HepG2 (cell line): ENCODE data around the gene CASP6. TPM values are rescaled to one million over a fixed set of nuclear protein-coding genes. Genes with fewer than 3 reads are reported as not detected.

Experiments used
- ATAC-seq: fragments of 200-7000 bp; cut with Tn5 transposase; 3 replicates; pipeline ENCODE4 v1.9.1; 2020; ENCODE audit warnings: mild to moderate bottlenecking, moderate library complexity
- BruUV-seq: library from RNA; stranded (reverse); fragments of 400-500 nt; replicated peaks from 2 replicates; lab custom pipeline; 2021; lab: Mats Ljungman, UMichigan
- CTCF ChIA-PET: fragments of 300-600 bp; formaldehyde crosslinking; extraction: SDS; loops from one replicate; lab custom pipeline; 2021; ENCODE audit warnings: low total read pairs, inconsistent platforms, low intra/inter-chr PET ratio; lab: Yijun Ruan, JAX
- POLR2A ChIA-PET: fragments of 350-600 bp; sonication (Branson Sonifier 250); formaldehyde crosslinking; loops from one replicate; lab custom pipeline; 2020; ENCODE audit warnings: antibody characterized with exemption, inconsistent platforms; lab: Yijun Ruan, JAX
- DNase-seq: peaks from one replicate; pipeline ENCODE4 v3.0.0-alpha.2; 2015; ENCODE audit warnings: low spot score
- FAIRE-seq: peaks from 3 replicates; lab custom pipeline; 2011; peaks lifted over from hg19 to GRCh38; lab: Jason Lieb, UNC
- H2AFZ ChIP-seq: one replicate; pipeline ENCODE4 v1.6.1; 2011; ENCODE audit warnings: low read length, inconsistent platforms
- H3K27ac ChIP-seq: fragments of 300-600 bp; 3 replicates; pipeline ENCODE4 v1.8.0; 2011; ENCODE audit warnings: mixed run types, mild to moderate bottlenecking, mixed read lengths, low read length, inconsistent platforms; ENCODE audit not compliant: insufficient read depth; ENCODE audit errors: extremely low read length
- H3K27me3 ChIP-seq, 2 experiments: fragments of 200-600 bp in 1 of 2; 2 replicates in 1 of 2; 3 replicates in 1 of 2; pipeline versions ENCODE4 v1.6.0 to v1.8.0; 2011; ENCODE audit warnings: low read length in 2 of 2, mild to moderate bottlenecking in 2 of 2, moderate library complexity in 2 of 2, inconsistent platforms in 1 of 2; ENCODE audit not compliant: insufficient read depth in 2 of 2, control insufficient read depth in 1 of 2
- H3K36me3 ChIP-seq, 2 experiments: fragments of 200-600 bp in 1 of 2; replicated peaks in 1 of 2; 2 replicates in 1 of 2; 3 replicates in 1 of 2; pipeline versions ENCODE4 v1.5.1 to v1.8.0; 2011; ENCODE audit warnings: low read length in 2 of 2, inconsistent platforms in 1 of 2; ENCODE audit not compliant: insufficient read depth in 2 of 2, control insufficient read depth in 1 of 2
- H3K4me1 ChIP-seq: 2 replicates; pipeline ENCODE4 v1.5.1; 2012; ENCODE audit warnings: low read length, inconsistent platforms; ENCODE audit not compliant: insufficient read depth
- H3K4me2 ChIP-seq: 2 replicates; pipeline ENCODE4 v1.6.0; 2011; ENCODE audit warnings: low read depth, low read length, inconsistent platforms
- H3K4me3 ChIP-seq, 3 experiments: fragments of 200-600 bp in 1 of 3; sonication (generic), shearing (Covaris generic) in 1 of 3; replicated peaks in 1 of 3; 2 replicates each; pipeline ENCODE4 v1.5.1; 2011 to 2016; ENCODE audit warnings: low read length in 3 of 3, inconsistent platforms in 2 of 3, low read depth in 2 of 3, mild to moderate bottlenecking in 2 of 3, control low read depth in 1 of 3, mixed read lengths in 1 of 3; ENCODE audit not compliant: insufficient read depth in 1 of 3
- H3K79me2 ChIP-seq: one replicate; pipeline ENCODE4 v1.6.1; 2011; ENCODE audit warnings: low read length, inconsistent platforms; ENCODE audit not compliant: insufficient read depth
- H3K9ac ChIP-seq: 2 replicates; pipeline ENCODE4 v1.6.0; 2011; ENCODE audit warnings: mild to moderate bottlenecking, low read depth, low read length, inconsistent platforms; ENCODE audit not compliant: insufficient read depth
- H3K9me3 ChIP-seq: 2 replicates; pipeline ENCODE4 v1.5.1; 2012; ENCODE audit warnings: mild to moderate bottlenecking, low read length
- H4K20me1 ChIP-seq: 2 replicates; pipeline ENCODE4 v1.6.0; 2011; ENCODE audit warnings: inconsistent platforms, mild to moderate bottlenecking, low read length, moderate library complexity; ENCODE audit not compliant: insufficient read depth
- BORCS8-MEF2B ChIP-seq: sonication (generic); formaldehyde crosslinking; IDR thresholded peaks from 2 replicates; pipeline ENCODE4 v1.8.0; 2022; ENCODE audit warnings: mild to moderate bottlenecking, missing genetic modification reagents
- CBX2 ChIP-seq, 2 experiments: fragments of 200-600 bp in 1 of 2; sonication (generic); formaldehyde crosslinking in 1 of 2; IDR thresholded peaks; 2 replicates each; pipeline versions ENCODE4 v1.7.0 to v1.8.1; 2018 to 2022; ENCODE audit warnings: low read depth in 2 of 2, low read length in 1 of 2, mild to moderate bottlenecking in 1 of 2, missing genetic modification reagents in 1 of 2
- FOXK2 ChIP-seq: fragments of 450-650 bp; IDR thresholded peaks from 2 replicates; pipeline ENCODE4 v1.6.1; 2016
- KDM3A ChIP-seq: IDR thresholded peaks from 2 replicates; pipeline ENCODE4 v1.6.1; 2018; ENCODE audit warnings: low read depth, missing compliant biosample characterization
- MTERF4 ChIP-seq: sonication (generic); formaldehyde crosslinking; IDR thresholded peaks from 2 replicates; pipeline ENCODE4 v1.8.0; 2023; ENCODE audit warnings: mild to moderate bottlenecking, missing genetic modification reagents
- MYPOP ChIP-seq: sonication (generic); formaldehyde crosslinking; IDR thresholded peaks from 2 replicates; pipeline ENCODE4 v1.8.1; 2023; ENCODE audit warnings: mild to moderate bottlenecking, moderate library complexity, missing genetic modification reagents
- PHF21A ChIP-seq: sonication (generic); formaldehyde crosslinking; IDR thresholded peaks from 2 replicates; pipeline ENCODE4 v1.5.0; 2020; ENCODE audit warnings: mild to moderate bottlenecking, missing genetic modification reagents
- ZNF24 ChIP-seq: fragments of 450-650 bp; IDR thresholded peaks from 2 replicates; pipeline ENCODE4 v1.6.1; 2017; ENCODE audit warnings: antibody characterized with exemption, mild to moderate bottlenecking
- ZNF367 ChIP-seq: sonication (generic); formaldehyde crosslinking; IDR thresholded peaks from 2 replicates; pipeline ENCODE4 v1.4.0; 2020; ENCODE audit warnings: missing genetic modification reagents, borderline replicate concordance
- ZNF432 ChIP-seq: sonication (generic); formaldehyde crosslinking; IDR thresholded peaks from 2 replicates; pipeline ENCODE4 v1.5.0; 2020; ENCODE audit warnings: missing genetic modification reagents, mild to moderate bottlenecking, borderline replicate concordance
- ZNF484 ChIP-seq: sonication (generic); formaldehyde crosslinking; IDR thresholded peaks from 2 replicates; pipeline ENCODE4 v1.5.1; 2020; ENCODE audit warnings: mild to moderate bottlenecking, low read depth, missing genetic modification reagents, borderline replicate concordance
- ZNF704 ChIP-seq: sonication (generic); formaldehyde crosslinking; IDR thresholded peaks from 2 replicates; pipeline ENCODE4 v1.8.1; 2023; ENCODE audit warnings: mild to moderate bottlenecking, inconsistent platforms, moderate library complexity, missing genetic modification reagents, borderline replicate concordance
- ZNF766 ChIP-seq: sonication (generic); formaldehyde crosslinking; IDR thresholded peaks from 2 replicates; pipeline ENCODE4 v1.5.0; 2020; ENCODE audit warnings: missing genetic modification reagents, borderline replicate concordance
- ZNF770 ChIP-seq: sonication (generic); formaldehyde crosslinking; IDR thresholded peaks from 2 replicates; pipeline ENCODE4 v1.5.0; 2020; ENCODE audit warnings: mild to moderate bottlenecking, missing genetic modification reagents
- WGBS: methylation state at CpG from one replicate; pipeline ENCODE4 v1.1.6; 2017; ENCODE audit warnings: low lambda C conversion rate; 5-methylcytosine and 5-hydroxymethylcytosine counted together
- in situ Hi-C: cut with HindIII; loops from 2 replicates; pipeline ENCODE4 v1.10.0; 2017; ENCODE audit warnings: low pct_unique_long_range_greater_than_20kb; ENCODE audit not compliant: extremely low pct_ligation_motif_present
- intact Hi-C: fragments of 100-400 bp; cut with micrococcal nuclease; formaldehyde crosslinking; loops from one replicate; pipeline ENCODE4 v1.10.0; 2022; ENCODE audit not compliant: unreplicated experiment
- polyA plus RNA-seq, 8 experiments: library from polyadenylated mRNA; depleted of rRNA in 3 of 8; stranded (reverse) in 7 of 8; unstranded in 1 of 8; fragments of >200 nt; fragmentation: Illumina TruSeq in 4 of 8; extraction: Trizol in 4 of 8; gene quantifications; 2 replicates each; pipeline versions ENCODE4 v1.2.1 to v1.2.3, GENCODE V29; 2011 to 2016; ENCODE audit warnings: low read depth in 4 of 8, missing spikeins in 1 of 8, mixed read lengths in 1 of 8; ENCODE audit not compliant: insufficient read depth in 1 of 8
- total RNA-seq, 5 experiments: library from RNA; depleted of rRNA; stranded (reverse); fragments of >200 nt; fragmentation: Illumina TruSeq; extraction: Trizol; gene quantifications; 2 replicates each; pipeline ENCODE4 v1.2.3, GENCODE V29; 2016; ENCODE audit warnings: low read depth in 1 of 5

Gene CASP6
- total and polyA plus RNA-seq, 2 of the 13 experiments (the other 11 are each of a cell fraction or from before 2014, with no cell fraction given), result 19.7 to 34.6 TPM

GRCh38 chr4:109701566-109702410 is 1.5 kb downstream of the CASP6 start:
- no peak overlapping the region for H2AFZ ChIP-seq
- intact Hi-C loops, result loop anchor here (5.0 kb wide), 2 partner anchors 116 to 276 kb away; partner anchors contain the start of gene GAR1
- H3K4me1 ChIP-seq, result peaks cover 37% of the 10 kb centered on the region
- H3K27ac ChIP-seq, result peak overlapping the region; percentile 68
- POLR2A ChIA-PET, result no interaction called here
- H3K36me3 ChIP-seq, result peaks cover 0 to 5% of the 10 kb centered on the region in 2 experiments; a peak in 1 of 5 replicates
- in situ Hi-C loops, result no loop called here
- CTCF ChIA-PET, result no interaction called here
- peak overlapping the region; percentile 72 for H3K9ac ChIP-seq
- peak; percentile 25 for DNase-seq
- H3K79me2 ChIP-seq, result peaks cover 6% of the 10 kb centered on the region
- WGBS, result 6% methylated on average over 18 of the region's 21 CpGs
- ATAC-seq, result peak; percentile 67
- no peak for FAIRE-seq
- H3K9me3 ChIP-seq, result no peaks in the 10 kb centered on the region
- H4K20me1 ChIP-seq, result no peaks in the 10 kb centered on the region
- no peaks in the 10 kb centered on the region for H3K27me3 ChIP-seq
- peak overlapping the region; percentile 69 to 76 (median 69) for H3K4me3 ChIP-seq
- peak overlapping the region; percentile 74 for H3K4me2 ChIP-seq
- TSS peak; percentile 48 for BruUV-seq
- TF ChIP-seq ZNF484 (no peak), MYPOP (CRISPR knock-in tag) (no peak), BORCS8-MEF2B (CRISPR knock-in tag) (no peak), FOXK2 (no peak), ZNF704 (CRISPR knock-in tag) (no peak), ZNF432 (no peak), ZNF766 (CRISPR knock-in tag) (no peak), ZNF24 (no peak), ZNF367 (CRISPR knock-in tag) (no peak), MTERF4 (CRISPR knock-in tag) (no peak), CBX2 (IDR thresholded peaks at IDR 0.05; ENCODE audit: low read depth, low read length) (no peak), CBX2 (CRISPR knock-in tag; IDR thresholded peaks at IDR 0.05; ENCODE audit: low read depth) (no peak), PHF21A (peak; percentile 15; the same call in 1 of the 2 replicates), KDM3A (CRISPR knock-in tag) (no peak), ZNF770 (CRISPR knock-in tag) (peak; percentile 45; the same call in 1 of the 2 replicates)
